HG03097 (cell line): ENCODE results near the gene TMEM229B.

Experiments used
- ATAC-seq: cut with Tn5 transposase; IDR thresholded peaks from one replicate; pipeline ENCODE4 v1.9.1; 2021; ENCODE audit not compliant: unreplicated experiment, low FRiP score

The TMEM229B gene

GRCh38 chr14:67490196-67490595 lies 1.7 kb upstream of the TMEM229B start:
- no peak for ATAC-seq

GRCh38 chr14:67487332-67487731 lies 1.2 kb downstream of the TMEM229B start:
- ATAC-seq, result no peak

- no peak for ATAC-seq
Observed at GRCh38 chr14:67486890-67487289, 1.6 kb downstream of the TMEM229B start.

- no peak for ATAC-seq
Observed at GRCh38 chr14:67485501-67486095, 2.9 kb downstream of the TMEM229B start.

- ATAC-seq, result no peak
Observed at GRCh38 chr14:67483579-67484285, 4.8 kb downstream of the TMEM229B start.

- no peak for ATAC-seq
Observed at GRCh38 chr14:67482231-67483164, 6.0 kb downstream of the TMEM229B start.

GRCh38 chr14:67480011-67480410 lies 8.5 kb downstream of the TMEM229B start:
- ATAC-seq, result no peak

- no peak for ATAC-seq
Observed at GRCh38 chr14:67478800-67479084, 9.8 kb downstream of the TMEM229B start.

- no peak for ATAC-seq
Observed at GRCh38 chr14:67477926-67478799, 10.4 kb downstream of the TMEM229B start.

- ATAC-seq, result no peak
Observed at GRCh38 chr14:67474366-67474765, 14.2 kb downstream of the TMEM229B start.

- ATAC-seq, result no peak
Observed at GRCh38 chr14:67473290-67474082, 15.0 kb downstream of the TMEM229B start.

- no peak for ATAC-seq
Observed at GRCh38 chr14:67472726-67473125, 15.8 kb downstream of the TMEM229B start.

GRCh38 chr14:67469954-67470353 lies 18.6 kb downstream of the TMEM229B start:
- no peak for ATAC-seq

GRCh38 chr14:67468378-67468730 lies 20.2 kb downstream of the TMEM229B start:
- no peak for ATAC-seq

- ATAC-seq, result no peak
Observed at GRCh38 chr14:67467134-67467533, 21.4 kb downstream of the TMEM229B start.

GRCh38 chr14:67464879-67465278 lies 23.6 kb downstream of the TMEM229B start:
- ATAC-seq, result no peak

GRCh38 chr14:67464377-67464776 lies 24.1 kb downstream of the TMEM229B start:
- ATAC-seq, result no peak

GRCh38 chr14:67463900-67464299 lies 24.6 kb downstream of the TMEM229B start:
- ATAC-seq, result no peak

GRCh38 chr14:67461996-67462395 lies 26.5 kb downstream of the TMEM229B start:
- ATAC-seq, result no peak
